ENCODE measurements around the gene KRT86. TPM values are rescaled to one million over a fixed set of nuclear protein-coding genes. Genes with fewer than 3 reads are reported as not detected.
"Not testable (repeated sequence)": the region's sequence is repeated elsewhere in the genome, so short reads cannot be mapped to it uniquely, and the experiment has no call there.

Gene KRT86
- polyA plus RNA-seq, 1 donor, result 0.97 TPM

- Histone ChIP-seq H3K36me3 (ENCODE audit: control insufficient read depth, insufficient read depth, low read length) (no peaks in the 10 kb centered on the region), H3K4me3 (ENCODE audit: low read length) (no peak overlapping the region), H3K9me3 (ENCODE audit: control insufficient read depth, low read depth, low read length) (no peaks in the 10 kb centered on the region), H3K4me1 (ENCODE audit: control insufficient read depth, insufficient read depth, low read length) (peaks cover 2% of the 10 kb centered on the region), H3K27ac (ENCODE audit: low read length) (no peak overlapping the region), H3K27me3 (ENCODE audit: control insufficient read depth, insufficient read depth, low read length) (peaks cover 24% of the 10 kb centered on the region)
- no peak for DNase-seq
- 75% methylated on average over 2 of the region's 7 CpGs for WGBS (ENCODE audit: insufficient coverage, low lambda C conversion rate)
Observed at GRCh38 chr12:52245962-52246569, 28.4 kb upstream of the KRT86 start.

GRCh38 chr12:52246720-52247621 is 27.5 kb upstream of the KRT86 start:
- H3K4me3 ChIP-seq (ENCODE audit: low read length), result no peak overlapping the region
- peak; percentile 37 to 60 for DNase-seq
- no CpG with 5 or more reads among the region's 10 CpGs for WGBS (ENCODE audit: insufficient coverage, low lambda C conversion rate)
- H3K4me1 ChIP-seq (ENCODE audit: control insufficient read depth, insufficient read depth, low read length), result peaks cover 2% of the 10 kb centered on the region
- H3K27ac ChIP-seq (ENCODE audit: low read length), result no peak overlapping the region
- no peaks in the 10 kb centered on the region for H3K36me3 ChIP-seq (ENCODE audit: control insufficient read depth, insufficient read depth, low read length)
- peaks cover 27% of the 10 kb centered on the region for H3K27me3 ChIP-seq (ENCODE audit: control insufficient read depth, insufficient read depth, low read length)
- H3K9me3 ChIP-seq (ENCODE audit: control insufficient read depth, low read depth, low read length), result no peaks in the 10 kb centered on the region

- H3K4me1 ChIP-seq (ENCODE audit: control insufficient read depth, insufficient read depth, low read length), result peaks cover 2% of the 10 kb centered on the region
- H3K4me3 ChIP-seq (ENCODE audit: low read length), result no peak overlapping the region
- 20% methylated on average over 1 of the region's 10 CpGs for WGBS (ENCODE audit: insufficient coverage, low lambda C conversion rate)
- DNase-seq, result no peak
- no peaks in the 10 kb centered on the region for H3K9me3 ChIP-seq (ENCODE audit: control insufficient read depth, low read depth, low read length)
- no peaks in the 10 kb centered on the region for H3K36me3 ChIP-seq (ENCODE audit: control insufficient read depth, insufficient read depth, low read length)
- no peak overlapping the region for H3K27ac ChIP-seq (ENCODE audit: low read length)
- H3K27me3 ChIP-seq (ENCODE audit: control insufficient read depth, insufficient read depth, low read length), result peaks cover 29% of the 10 kb centered on the region
Observed at GRCh38 chr12:52247622-52248540, 26.6 kb upstream of the KRT86 start.

- H3K4me1 ChIP-seq (ENCODE audit: control insufficient read depth, insufficient read depth, low read length), result peaks cover under 1% of the 10 kb centered on the region
- no peaks in the 10 kb centered on the region for H3K9me3 ChIP-seq (ENCODE audit: control insufficient read depth, low read depth, low read length)
- DNase-seq, result no peak
- no peaks in the 10 kb centered on the region for H3K36me3 ChIP-seq (ENCODE audit: control insufficient read depth, insufficient read depth, low read length)
- H3K4me3 ChIP-seq (ENCODE audit: low read length), result no peak overlapping the region
- H3K27me3 ChIP-seq (ENCODE audit: control insufficient read depth, insufficient read depth, low read length), result peaks cover 38% of the 10 kb centered on the region
- WGBS (ENCODE audit: insufficient coverage, low lambda C conversion rate), result 80% methylated on average over 1 of the region's 18 CpGs
- no peak overlapping the region for H3K27ac ChIP-seq (ENCODE audit: low read length)
Observed at GRCh38 chr12:52248541-52249461, 25.6 kb upstream of the KRT86 start.

GRCh38 chr12:52249511-52250047 is 24.9 kb upstream of the KRT86 start:
- H3K27me3 ChIP-seq (ENCODE audit: control insufficient read depth, insufficient read depth, low read length), result peaks cover 45% of the 10 kb centered on the region
- no peak overlapping the region for H3K4me3 ChIP-seq (ENCODE audit: low read length)
- H3K4me1 ChIP-seq (ENCODE audit: control insufficient read depth, insufficient read depth, low read length), result no peaks in the 10 kb centered on the region
- H3K27ac ChIP-seq (ENCODE audit: low read length), result no peak overlapping the region
- no peak for DNase-seq
- no CpG with 5 or more reads among the region's 2 CpGs for WGBS (ENCODE audit: insufficient coverage, low lambda C conversion rate)
- H3K36me3 ChIP-seq (ENCODE audit: control insufficient read depth, insufficient read depth, low read length), result no peaks in the 10 kb centered on the region
- H3K9me3 ChIP-seq (ENCODE audit: control insufficient read depth, low read depth, low read length), result no peaks in the 10 kb centered on the region

GRCh38 chr12:52250048-52250990 is 24.1 kb upstream of the KRT86 start:
- Histone ChIP-seq H3K4me1 (ENCODE audit: control insufficient read depth, insufficient read depth, low read length) (no peaks in the 10 kb centered on the region), H3K4me3 (ENCODE audit: low read length) (no peak overlapping the region), H3K27me3 (ENCODE audit: control insufficient read depth, insufficient read depth, low read length) (peaks cover 53% of the 10 kb centered on the region), H3K27ac (ENCODE audit: low read length) (no peak overlapping the region), H3K36me3 (ENCODE audit: control insufficient read depth, insufficient read depth, low read length) (no peaks in the 10 kb centered on the region), H3K9me3 (ENCODE audit: control insufficient read depth, low read depth, low read length) (no peaks in the 10 kb centered on the region)
- WGBS (ENCODE audit: insufficient coverage, low lambda C conversion rate), result 100% methylated on average over 1 of the region's 52 CpGs
- no peak for DNase-seq

GRCh38 chr12:52251367-52252051 is 22.9 kb upstream of the KRT86 start:
- H3K4me1 ChIP-seq (ENCODE audit: control insufficient read depth, insufficient read depth, low read length), result no peaks in the 10 kb centered on the region
- no peak overlapping the region for H3K27ac ChIP-seq (ENCODE audit: low read length)
- 80% methylated on average over 4 of the region's 9 CpGs for WGBS (ENCODE audit: insufficient coverage, low lambda C conversion rate)
- H3K9me3 ChIP-seq (ENCODE audit: control insufficient read depth, low read depth, low read length), result no peaks in the 10 kb centered on the region
- no peaks in the 10 kb centered on the region for H3K36me3 ChIP-seq (ENCODE audit: control insufficient read depth, insufficient read depth, low read length)
- peaks cover 64% of the 10 kb centered on the region for H3K27me3 ChIP-seq (ENCODE audit: control insufficient read depth, insufficient read depth, low read length)
- no peak overlapping the region for H3K4me3 ChIP-seq (ENCODE audit: low read length)
- DNase-seq, result no peak

- H3K4me3 ChIP-seq (ENCODE audit: low read length); DNase-seq; H3K27ac ChIP-seq (ENCODE audit: low read length); H3K9me3 ChIP-seq (ENCODE audit: control insufficient read depth, low read depth, low read length); H3K4me1 ChIP-seq (ENCODE audit: control insufficient read depth, insufficient read depth, low read length); H3K36me3 ChIP-seq (ENCODE audit: control insufficient read depth, insufficient read depth, low read length): not testable (repeated sequence)
- H3K27me3 ChIP-seq (ENCODE audit: control insufficient read depth, insufficient read depth, low read length), result peaks cover 71% of the 10 kb centered on the region
- no CpG with 5 or more reads among the region's 8 CpGs for WGBS (ENCODE audit: insufficient coverage, low lambda C conversion rate)
Observed at GRCh38 chr12:52252175-52252615, 22.2 kb upstream of the KRT86 start.
